Measurements from ENCODE around the gene STK4. TPM values are rescaled to one million over a fixed set of nuclear protein-coding genes. Genes with fewer than 3 reads are reported as not detected.

STK4 gene
- total RNA-seq, 1 experiment from 2014 or later = 41.2 TPM

GRCh38 chr20:45034436-45034835, 68.1 kb downstream of the STK4 start:
- no peak overlapping the region for H3K27ac Mint-ChIP-seq
- ChIA-PET POLR2A (interaction anchor here (1.4 kb wide), 1 partner anchor 10 kb away, joined by 5 read pairs; no protein-coding TSS in a partner anchor), CTCF (interaction anchor here (1.2 to 1.7 kb wide), 3 partner anchors 10 to 195 kb away, joined by 3 to 14 read pairs (median 7); no protein-coding TSS in a partner anchor)
- no peak for TF ChIP-seq NFATC4 (CRISPR knock-in tag; IDR thresholded peaks at IDR 0.05)
- TF ChIP-seq GTF2I (CRISPR knock-in tag; conservative IDR thresholded peaks at IDR 0.05) = no peak
- TF ChIP-seq NR2C2 (CRISPR knock-in tag; IDR thresholded peaks at IDR 0.05) = no peak
- no peak for TF ChIP-seq MAX (CRISPR knock-in tag; IDR thresholded peaks at IDR 0.05)
- TF ChIP-seq ETV6 (CRISPR knock-in tag; IDR thresholded peaks at IDR 0.05) = no peak
- TF ChIP-seq RELA (CRISPR knock-in tag; IDR thresholded peaks at IDR 0.05; ENCODE audit: borderline replicate concordance) = no peak
- TF ChIP-seq CREB1 (CRISPR knock-in tag; IDR thresholded peaks at IDR 0.05) = no peak
- peaks cover 6% of the 10 kb centered on the region; the same call in 1 of the 2 replicates for H3K36me3 Mint-ChIP-seq
- H3K4me1 Mint-ChIP-seq = peaks cover 43% of the 10 kb centered on the region
- no peak for DNase-seq (ENCODE audit: low spot score)
- ATAC-seq = no peak
- no peak overlapping the region for H3K4me3 Mint-ChIP-seq
- H3K27me3 Mint-ChIP-seq (ENCODE audit: low read depth) = no peaks in the 10 kb centered on the region
- H3K9me3 Mint-ChIP-seq = no peaks in the 10 kb centered on the region

GRCh38 chr20:45036044-45036755, 69.9 kb downstream of the STK4 start:
- Mint-ChIP-seq H3K4me3 (no peak overlapping the region), H3K27ac (peak overlapping the region; percentile 82), H3K9me3 (peaks cover 15% of the 10 kb centered on the region), H3K36me3 (peaks cover 22% of the 10 kb centered on the region), H3K4me1 (peaks cover 51% of the 10 kb centered on the region), H3K27me3 (ENCODE audit: low read depth) (no peaks in the 10 kb centered on the region)
- ATAC-seq = no peak
- peak; percentile 97 for TF ChIP-seq GABPB1 (CRISPR knock-in tag; IDR thresholded peaks at IDR 0.05)
- TF ChIP-seq JUN (CRISPR knock-in tag; IDR thresholded peaks at IDR 0.05) = no peak
- TF ChIP-seq, protein P1, sequence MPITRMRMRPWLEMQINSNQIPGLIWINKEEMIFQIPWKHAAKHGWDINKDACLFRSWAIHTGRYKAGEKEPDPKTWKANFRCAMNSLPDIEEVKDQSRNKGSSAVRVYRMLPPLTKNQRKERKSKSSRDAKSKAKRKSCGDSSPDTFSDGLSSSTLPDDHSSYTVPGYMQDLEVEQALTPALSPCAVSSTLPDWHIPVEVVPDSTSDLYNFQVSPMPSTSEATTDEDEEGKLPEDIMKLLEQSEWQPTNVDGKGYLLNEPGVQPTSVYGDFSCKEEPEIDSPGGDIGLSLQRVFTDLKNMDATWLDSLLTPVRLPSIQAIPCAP (CRISPR knock-in tag; IDR thresholded peaks at IDR 0.05) = no peak
- no peak for TF ChIP-seq NFE2L1 (CRISPR knock-in tag; IDR thresholded peaks at IDR 0.05)
- TF ChIP-seq, protein P2, sequence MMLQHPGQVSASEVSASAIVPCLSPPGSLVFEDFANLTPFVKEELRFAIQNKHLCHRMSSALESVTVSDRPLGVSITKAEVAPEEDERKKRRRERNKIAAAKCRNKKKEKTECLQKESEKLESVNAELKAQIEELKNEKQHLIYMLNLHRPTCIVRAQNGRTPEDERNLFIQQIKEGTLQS (CRISPR knock-in tag; conservative IDR thresholded peaks at IDR 0.05) = no peak
- no peak for DNase-seq (ENCODE audit: low spot score)
- CTCF ChIA-PET = interaction anchor here (1.2 to 2.1 kb wide), 3 partner anchors 25 to 258 kb away, joined by 3 to 7 read pairs (median 4); no protein-coding TSS in a partner anchor
- POLR2A ChIA-PET = no interaction called here

GRCh38 chr20:45037050-45037449, 70.7 kb downstream of the STK4 start:
- TF ChIP-seq, protein P3, sequence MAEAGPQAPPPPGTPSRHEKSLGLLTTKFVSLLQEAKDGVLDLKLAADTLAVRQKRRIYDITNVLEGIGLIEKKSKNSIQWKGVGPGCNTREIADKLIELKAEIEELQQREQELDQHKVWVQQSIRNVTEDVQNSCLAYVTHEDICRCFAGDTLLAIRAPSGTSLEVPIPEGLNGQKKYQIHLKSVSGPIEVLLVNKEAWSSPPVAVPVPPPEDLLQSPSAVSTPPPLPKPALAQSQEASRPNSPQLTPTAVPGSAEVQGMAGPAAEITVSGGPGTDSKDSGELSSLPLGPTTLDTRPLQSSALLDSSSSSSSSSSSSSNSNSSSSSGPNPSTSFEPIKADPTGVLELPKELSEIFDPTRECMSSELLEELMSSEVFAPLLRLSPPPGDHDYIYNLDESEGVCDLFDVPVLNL (CRISPR knock-in tag; IDR thresholded peaks at IDR 0.05; ENCODE audit: borderline replicate concordance, low read depth) = no peak
- TF ChIP-seq RORB (CRISPR knock-in tag; IDR thresholded peaks at IDR 0.05) (no peak), ZNF219 (CRISPR knock-in tag; IDR thresholded peaks at IDR 0.05; ENCODE audit: borderline replicate concordance) (no peak), SMAD3 (CRISPR knock-in tag; IDR thresholded peaks at IDR 0.05; ENCODE audit: borderline replicate concordance) (no peak), FOXJ3 (CRISPR knock-in tag; IDR thresholded peaks at IDR 0.05; ENCODE audit: borderline replicate concordance) (no peak), TEAD4 (CRISPR knock-in tag; IDR thresholded peaks at IDR 0.05) (no peak), HMGA2 (CRISPR knock-in tag; IDR thresholded peaks at IDR 0.05) (no peak), ZNF263 (CRISPR knock-in tag; IDR thresholded peaks at IDR 0.05; ENCODE audit: low read depth) (no peak), ZNF232 (CRISPR knock-in tag; IDR thresholded peaks at IDR 0.05) (no peak)
- TF ChIP-seq, protein P4, sequence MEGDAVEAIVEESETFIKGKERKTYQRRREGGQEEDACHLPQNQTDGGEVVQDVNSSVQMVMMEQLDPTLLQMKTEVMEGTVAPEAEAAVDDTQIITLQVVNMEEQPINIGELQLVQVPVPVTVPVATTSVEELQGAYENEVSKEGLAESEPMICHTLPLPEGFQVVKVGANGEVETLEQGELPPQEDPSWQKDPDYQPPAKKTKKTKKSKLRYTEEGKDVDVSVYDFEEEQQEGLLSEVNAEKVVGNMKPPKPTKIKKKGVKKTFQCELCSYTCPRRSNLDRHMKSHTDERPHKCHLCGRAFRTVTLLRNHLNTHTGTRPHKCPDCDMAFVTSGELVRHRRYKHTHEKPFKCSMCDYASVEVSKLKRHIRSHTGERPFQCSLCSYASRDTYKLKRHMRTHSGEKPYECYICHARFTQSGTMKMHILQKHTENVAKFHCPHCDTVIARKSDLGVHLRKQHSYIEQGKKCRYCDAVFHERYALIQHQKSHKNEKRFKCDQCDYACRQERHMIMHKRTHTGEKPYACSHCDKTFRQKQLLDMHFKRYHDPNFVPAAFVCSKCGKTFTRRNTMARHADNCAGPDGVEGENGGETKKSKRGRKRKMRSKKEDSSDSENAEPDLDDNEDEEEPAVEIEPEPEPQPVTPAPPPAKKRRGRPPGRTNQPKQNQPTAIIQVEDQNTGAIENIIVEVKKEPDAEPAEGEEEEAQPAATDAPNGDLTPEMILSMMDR (IDR thresholded peaks at IDR 0.05) = no peak
- Mint-ChIP-seq H3K4me1 (peaks cover 58% of the 10 kb centered on the region), H3K27me3 (ENCODE audit: low read depth) (no peaks in the 10 kb centered on the region), H3K4me3 (no peak overlapping the region), H3K27ac (peak overlapping the region; percentile 75), H3K9me3 (peaks cover 16% of the 10 kb centered on the region), H3K36me3 (peaks cover 25% of the 10 kb centered on the region)
- CTCF ChIA-PET = interaction anchor here (0.6 to 2.1 kb wide), 4 partner anchors 59 to 257 kb away, joined by 3 to 4 read pairs (median 4); no protein-coding TSS in a partner anchor
- POLR2A ChIA-PET = no interaction called here
- ATAC-seq (no peak), DNase-seq (ENCODE audit: low spot score) (no peak)
